ENCODE data around the gene G3BP2. TPM values are rescaled to one million over a fixed set of nuclear protein-coding genes. Genes with fewer than 3 reads are reported as not detected.

The G3BP2 gene
- total RNA-seq, 6 experiments from 2014 or later, result 157 to 169 (median 168) TPM

DNA sequence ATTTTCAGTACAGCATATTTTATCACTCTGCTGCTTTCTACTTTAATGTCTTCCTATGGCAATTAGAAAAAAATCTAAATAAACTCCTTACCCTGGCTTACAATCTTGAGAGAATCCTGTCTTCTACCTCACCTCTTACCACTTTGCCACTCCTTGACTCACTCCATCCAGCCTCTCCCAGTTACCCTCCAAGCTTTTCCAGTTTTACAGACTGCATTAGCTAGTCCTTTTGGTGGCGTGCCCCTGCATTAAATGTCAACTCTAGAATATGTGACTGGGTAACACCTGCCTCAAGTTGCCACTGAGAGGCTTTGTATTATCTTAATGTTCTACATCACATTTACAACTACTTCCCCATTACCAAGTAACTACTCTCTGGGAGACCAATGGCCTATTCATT, 35.4 kb downstream of the G3BP2 start:
- peaks cover 20% of the 10 kb centered on the region for H3K36me3 Mint-ChIP-seq (ENCODE audit: low read depth)
- H3K4me3 Mint-ChIP-seq, result no peak overlapping the region
- H3K9me3 Mint-ChIP-seq, result no peaks in the 10 kb centered on the region
- H3K27me3 Mint-ChIP-seq (ENCODE audit: insufficient read depth), result peaks cover 2% of the 10 kb centered on the region; the same call in 1 of the 2 replicates
- H3K27ac Mint-ChIP-seq, result no peak overlapping the region
- TF ChIP-seq, protein P1, sequence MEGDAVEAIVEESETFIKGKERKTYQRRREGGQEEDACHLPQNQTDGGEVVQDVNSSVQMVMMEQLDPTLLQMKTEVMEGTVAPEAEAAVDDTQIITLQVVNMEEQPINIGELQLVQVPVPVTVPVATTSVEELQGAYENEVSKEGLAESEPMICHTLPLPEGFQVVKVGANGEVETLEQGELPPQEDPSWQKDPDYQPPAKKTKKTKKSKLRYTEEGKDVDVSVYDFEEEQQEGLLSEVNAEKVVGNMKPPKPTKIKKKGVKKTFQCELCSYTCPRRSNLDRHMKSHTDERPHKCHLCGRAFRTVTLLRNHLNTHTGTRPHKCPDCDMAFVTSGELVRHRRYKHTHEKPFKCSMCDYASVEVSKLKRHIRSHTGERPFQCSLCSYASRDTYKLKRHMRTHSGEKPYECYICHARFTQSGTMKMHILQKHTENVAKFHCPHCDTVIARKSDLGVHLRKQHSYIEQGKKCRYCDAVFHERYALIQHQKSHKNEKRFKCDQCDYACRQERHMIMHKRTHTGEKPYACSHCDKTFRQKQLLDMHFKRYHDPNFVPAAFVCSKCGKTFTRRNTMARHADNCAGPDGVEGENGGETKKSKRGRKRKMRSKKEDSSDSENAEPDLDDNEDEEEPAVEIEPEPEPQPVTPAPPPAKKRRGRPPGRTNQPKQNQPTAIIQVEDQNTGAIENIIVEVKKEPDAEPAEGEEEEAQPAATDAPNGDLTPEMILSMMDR (IDR thresholded peaks at IDR 0.05), result no peak
- H3K4me1 Mint-ChIP-seq (ENCODE audit: low read depth), result peaks cover 47% of the 10 kb centered on the region
- DNase-seq, result no peak

DNA sequence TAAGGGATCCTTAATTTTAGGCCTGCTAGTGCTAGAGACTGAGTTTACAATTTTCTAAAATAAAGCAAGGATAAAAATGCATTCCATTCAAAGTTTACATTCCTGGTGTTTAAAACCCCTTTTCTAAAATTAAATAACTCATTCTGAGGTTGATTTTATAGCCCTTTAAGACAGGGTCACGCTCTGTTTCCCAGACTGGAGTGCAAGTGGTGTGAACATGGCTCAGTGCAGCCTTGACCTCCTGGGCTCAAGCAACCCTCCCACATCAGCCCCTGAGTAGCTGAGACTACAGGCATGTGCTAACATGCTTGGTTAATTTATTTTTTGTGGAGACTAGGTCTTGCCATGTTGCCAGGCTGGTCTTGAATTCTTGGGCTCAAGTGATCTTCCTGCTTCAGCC, 36.0 kb downstream of the G3BP2 start:
- Mint-ChIP-seq H3K36me3 (ENCODE audit: low read depth) (peaks cover 18% of the 10 kb centered on the region), H3K27me3 (ENCODE audit: insufficient read depth) (peaks cover 2% of the 10 kb centered on the region; the same call in 1 of the 2 replicates), H3K4me1 (ENCODE audit: low read depth) (peaks cover 47% of the 10 kb centered on the region), H3K9me3 (no peaks in the 10 kb centered on the region), H3K4me3 (no peak overlapping the region), H3K27ac (no peak overlapping the region; the same call in 1 of the 2 replicates)
- peak; percentile 23 for DNase-seq
- TF ChIP-seq, protein P1 (IDR thresholded peaks at IDR 0.05), result no peak

DNA sequence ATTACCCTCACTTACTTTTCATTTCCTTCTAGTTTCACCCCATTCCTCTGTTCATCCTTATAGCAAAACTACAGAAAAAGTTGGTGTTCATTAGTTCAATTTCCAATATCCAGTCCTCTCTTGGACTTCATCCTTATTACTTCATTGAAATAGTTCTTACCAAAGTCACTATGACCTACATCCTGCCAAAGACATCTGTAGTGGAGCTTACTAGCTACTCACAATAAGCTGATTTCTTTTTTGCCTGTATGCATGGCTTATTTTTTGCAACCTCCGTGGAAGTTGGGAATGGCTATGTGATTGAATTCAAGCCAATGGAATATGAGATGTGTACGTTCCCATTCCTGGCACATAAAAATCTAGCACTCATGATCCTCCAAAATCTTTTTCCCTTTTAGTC, 38.3 kb downstream of the G3BP2 start:
- peaks cover 5% of the 10 kb centered on the region for H3K36me3 Mint-ChIP-seq (ENCODE audit: low read depth)
- DNase-seq, result peak; percentile 19

DNA sequence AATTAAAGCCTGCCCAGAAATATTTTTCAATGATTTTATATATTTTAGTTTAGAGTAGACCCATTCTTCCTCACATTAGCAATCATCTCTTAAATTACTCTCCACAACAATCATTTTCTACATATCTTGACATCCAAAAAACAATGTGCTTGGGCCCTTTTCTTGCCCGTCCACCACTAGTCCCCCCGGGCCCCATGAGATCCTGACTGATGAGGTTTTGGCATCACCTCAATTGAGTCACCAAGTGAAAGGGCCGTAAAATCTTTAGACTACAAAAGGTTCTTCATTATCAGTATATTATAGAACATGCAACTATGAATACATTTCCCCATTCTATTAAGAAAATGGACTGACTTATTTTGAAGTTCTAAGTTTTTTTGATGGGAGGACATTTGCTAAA, 38.9 kb downstream of the G3BP2 start:
- H3K27me3 Mint-ChIP-seq (ENCODE audit: insufficient read depth), result no peaks in the 10 kb centered on the region; the same call in 1 of the 2 replicates
- TF ChIP-seq, protein P1 (IDR thresholded peaks at IDR 0.05), result no peak
- H3K27ac Mint-ChIP-seq, result no peak overlapping the region
- peaks cover 56% of the 10 kb centered on the region for H3K4me1 Mint-ChIP-seq (ENCODE audit: low read depth)
- no peaks in the 10 kb centered on the region for H3K9me3 Mint-ChIP-seq
- H3K36me3 Mint-ChIP-seq (ENCODE audit: low read depth), result no peaks in the 10 kb centered on the region
- DNase-seq, result no peak
- H3K4me3 Mint-ChIP-seq, result no peak overlapping the region

More for the DNA sequence above, 38.3 kb downstream of the G3BP2 start:
- TF ChIP-seq, protein P1 (IDR thresholded peaks at IDR 0.05), result no peak
- Mint-ChIP-seq H3K9me3 (no peaks in the 10 kb centered on the region), H3K4me3 (no peak overlapping the region), H3K27me3 (ENCODE audit: insufficient read depth) (peaks cover 2% of the 10 kb centered on the region; the same call in 1 of the 2 replicates), H3K4me1 (ENCODE audit: low read depth) (peaks cover 56% of the 10 kb centered on the region), H3K27ac (no peak overlapping the region)

DNA sequence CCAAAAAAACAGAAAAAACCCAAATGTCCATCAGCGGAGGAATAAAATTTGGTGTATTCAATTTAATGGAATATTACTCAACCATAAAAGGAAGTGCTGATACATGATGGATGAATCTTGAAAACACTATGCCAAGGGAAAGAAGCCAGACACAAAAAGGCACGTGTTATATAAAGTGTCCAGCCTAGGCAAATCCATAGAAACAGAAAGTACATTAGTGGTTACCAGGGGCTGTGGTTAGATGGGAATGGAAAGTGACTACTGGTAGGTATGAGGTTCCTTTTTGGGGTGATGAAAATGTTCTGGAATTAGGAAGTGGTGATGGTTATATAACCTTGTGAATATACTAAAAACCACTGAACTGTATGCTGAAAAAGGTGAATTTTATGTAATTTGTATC, 39.4 kb downstream of the G3BP2 start:
- no peak overlapping the region; the same call in 1 of the 2 replicates for H3K27ac Mint-ChIP-seq
- no peak overlapping the region for H3K4me3 Mint-ChIP-seq
- TF ChIP-seq, protein P1 (IDR thresholded peaks at IDR 0.05), result no peak
- no peaks in the 10 kb centered on the region for H3K9me3 Mint-ChIP-seq
- H3K27me3 Mint-ChIP-seq (ENCODE audit: insufficient read depth), result no peaks in the 10 kb centered on the region; the same call in 1 of the 2 replicates
- H3K4me1 Mint-ChIP-seq (ENCODE audit: low read depth), result peaks cover 56% of the 10 kb centered on the region
- H3K36me3 Mint-ChIP-seq (ENCODE audit: low read depth), result no peaks in the 10 kb centered on the region
- DNase-seq, result peak; percentile 50

Measured in HFFc6 (cell line).